ENCODE data around the gene PSMD1. TPM values are rescaled to one million over a fixed set of nuclear protein-coding genes. Genes with fewer than 3 reads are reported as not detected.

The PSMD1 gene
- total and polyA plus RNA-seq, 2 of the 8 experiments (the other 6 are each of a cell fraction or from before 2014, with no cell fraction given) = 179 to 272 TPM

- Histone ChIP-seq H3K27ac (ENCODE audit: low read depth, low read length) (no peak overlapping the region), H3K23ac (ENCODE audit: insufficient read length) (no peak overlapping the region), H3K79me2 (ENCODE audit: control insufficient read depth in 1 of 2, insufficient read depth in 2 of 2, low read length in 2 of 2) (peaks cover 0 to 9% of the 10 kb centered on the region in 2 experiments; a peak in 2 of 4 replicates), H4K91ac (replicated peaks; ENCODE audit: insufficient read length, low read length) (no peak overlapping the region), H2BK20ac (ENCODE audit: low read length) (no peak overlapping the region), H2BK5ac (ENCODE audit: low read depth, low read length) (no peak overlapping the region), H3K18ac (ENCODE audit: extremely low read depth, low read length) (no peak overlapping the region), H3K4me2 (ENCODE audit: insufficient read depth in 1 of 2, low read depth in 2 of 2, low read length in 2 of 2) (no peak overlapping the region), H3K9ac (replicated peaks in 1 of 4; ENCODE audit: extremely low read depth in 1 of 4, low read depth in 3 of 4, low read length in 3 of 4) (no peak overlapping the region), H3K4ac (replicated peaks; ENCODE audit: insufficient read length, low read depth, low read length) (no peak overlapping the region), H3K9me3 (ENCODE audit: insufficient read depth in 2 of 2, low read depth in 1 of 2, low read length in 1 of 2) (no peaks in the 10 kb centered on the region; a peak in 1 of 4 replicates), H4K8ac (ENCODE audit: extremely low read depth, insufficient read depth, low read length) (no peak overlapping the region), H2AFZ (ENCODE audit: low read length) (no peak overlapping the region), H2AK5ac (ENCODE audit: low read depth, low read length) (no peak overlapping the region), H3K27me3 (replicated peaks in 1 of 4; ENCODE audit: control insufficient read depth in 3 of 4, extremely low read depth in 1 of 4, insufficient read depth in 3 of 4, low read length in 3 of 4) (no peaks in the 10 kb centered on the region), H4K20me1 (replicated peaks in 1 of 2; ENCODE audit: control insufficient read depth in 1 of 2, insufficient read depth in 2 of 2, low read length in 2 of 2) (no peaks in the 10 kb centered on the region), H2BK12ac (ENCODE audit: low read depth, low read length) (no peak overlapping the region), H3K56ac (replicated peaks; ENCODE audit: insufficient read length, low read depth, low read length) (no peak overlapping the region), H2BK120ac (replicated peaks; ENCODE audit: low read depth, low read length) (no peak overlapping the region), H4K5ac (ENCODE audit: insufficient read length, low read depth, low read length) (no peak overlapping the region), H3K4me1 (replicated peaks in 1 of 4; ENCODE audit: control insufficient read depth in 3 of 4, insufficient read depth in 4 of 4, low read length in 3 of 4) (no peaks in the 10 kb centered on the region; a peak in 1 of 7 replicates), H3K14ac (ENCODE audit: insufficient read length) (no peak overlapping the region), H3K4me3 (ENCODE audit: extremely low read depth in 1 of 4, insufficient read depth in 2 of 4, low read depth in 3 of 4, low read length in 4 of 4) (no peak overlapping the region), H2BK15ac (ENCODE audit: low read length) (no peak overlapping the region), H3K79me1 (ENCODE audit: low read depth, low read length) (peaks cover 9% of the 10 kb centered on the region; the same call in 1 of the 2 replicates), H3K36me3 (ENCODE audit: control insufficient read depth in 2 of 4, insufficient read depth in 4 of 4, low read length in 3 of 4) (peaks cover 0 to 13% (median 5%) of the 10 kb centered on the region in 4 experiments; a peak in 6 of 8 replicates), H3K23me2 (ENCODE audit: low read depth, low read length) (no peaks in the 10 kb centered on the region)
- DNase-seq (ENCODE audit: low read depth in 1 of 2, low spot score in 2 of 2) = no peak
- ChIA-PET CTCF (ENCODE audit: partially characterized antibody) (interaction anchor here (1.2 to 1.3 kb wide), 2 partner anchors 11 kb away, joined by 3 to 6 read pairs; no protein-coding TSS in a partner anchor), POLR2A (ENCODE audit: partially characterized antibody) (interaction anchor here (0.7 kb wide), 1 partner anchor 12 kb away, joined by 4 read pairs; no protein-coding TSS in a partner anchor)
- no peak for FAIRE-seq
- 85% methylated on average over 4 of the region's 5 CpGs; no CpG with 5 or more reads in 1 of the 2 experiments for WGBS, 2 experiments (ENCODE audit: extremely low coverage in 1 of 2, insufficient coverage in 1 of 2, insufficient read length in 1 of 2, insufficient replicate concordance in 2 of 2, low coverage in 1 of 2, low lambda C conversion rate in 2 of 2, missing lambda C conversion rate in 1 of 2)
- TF ChIP-seq SP4 (IDR thresholded peaks at IDR 0.05; ENCODE audit: low read length) (no peak), BCL11A (IDR thresholded peaks at IDR 0.05; ENCODE audit: low read depth in 2 of 2, low read length in 2 of 2) (no peak)
These were observed 147.9 kb downstream of the PSMD1 start for GRCh38 chr2:231204581-231204980.
